Peyer's patch (tissue), 4 donors: Measurements from ENCODE around the gene LPO.

Experiments
- POLR2A ChIP-seq, 2 donors: fragments of 450-650 bp; IDR thresholded peaks; one replicate each; pipeline ENCODE4 v1.5.1; 2017; ENCODE audit warnings: antibody characterized with exemption in 2 of 2, mild to moderate bottlenecking in 2 of 2, moderate library complexity in 2 of 2
- TF ChIP-seq, protein P1 (sequence below), 6 experiments: fragments of 450-650 bp in 4 of 6; fragments of 200-600 bp in 2 of 6; sonication (generic) in 1 of 6; IDR thresholded peaks; one replicate each; pipeline ENCODE4 v1.5.1; 2017 to 2019; ENCODE audit warnings: antibody characterized with exemption in 6 of 6, mild to moderate bottlenecking in 3 of 6, moderate library complexity in 1 of 6

GRCh38 chr17:58300336-58300735, 62.0 kb downstream of the LPO start:
- TF ChIP-seq, protein P1, sequence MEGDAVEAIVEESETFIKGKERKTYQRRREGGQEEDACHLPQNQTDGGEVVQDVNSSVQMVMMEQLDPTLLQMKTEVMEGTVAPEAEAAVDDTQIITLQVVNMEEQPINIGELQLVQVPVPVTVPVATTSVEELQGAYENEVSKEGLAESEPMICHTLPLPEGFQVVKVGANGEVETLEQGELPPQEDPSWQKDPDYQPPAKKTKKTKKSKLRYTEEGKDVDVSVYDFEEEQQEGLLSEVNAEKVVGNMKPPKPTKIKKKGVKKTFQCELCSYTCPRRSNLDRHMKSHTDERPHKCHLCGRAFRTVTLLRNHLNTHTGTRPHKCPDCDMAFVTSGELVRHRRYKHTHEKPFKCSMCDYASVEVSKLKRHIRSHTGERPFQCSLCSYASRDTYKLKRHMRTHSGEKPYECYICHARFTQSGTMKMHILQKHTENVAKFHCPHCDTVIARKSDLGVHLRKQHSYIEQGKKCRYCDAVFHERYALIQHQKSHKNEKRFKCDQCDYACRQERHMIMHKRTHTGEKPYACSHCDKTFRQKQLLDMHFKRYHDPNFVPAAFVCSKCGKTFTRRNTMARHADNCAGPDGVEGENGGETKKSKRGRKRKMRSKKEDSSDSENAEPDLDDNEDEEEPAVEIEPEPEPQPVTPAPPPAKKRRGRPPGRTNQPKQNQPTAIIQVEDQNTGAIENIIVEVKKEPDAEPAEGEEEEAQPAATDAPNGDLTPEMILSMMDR (IDR thresholded peaks at IDR 0.05) = no peak
- TF ChIP-seq POLR2A (IDR thresholded peaks at IDR 0.05) = no peak
